WTC11 (cell line): Measurements from ENCODE around the gene MOV10L1. TPM values are rescaled to one million over a fixed set of nuclear protein-coding genes. Genes with fewer than 3 reads are reported as not detected.

Source experiments
- ATAC-seq: fragments of 200-7000 bp; cut with Tn5 transposase; 2 replicates; pipeline ENCODE4 v1.10.0; 2021; ENCODE audit warnings: mild to moderate bottlenecking, moderate library complexity
- CTCF ChIA-PET: fragments of 300-600 bp; sonication (Branson Sonifier 250); formaldehyde crosslinking; loops from one replicate; lab custom pipeline; 2021; ENCODE audit warnings: antibody characterized with exemption; lab: Charles Lee
- POLR2A ChIA-PET: fragments of 350-600 bp; sonication (Branson Sonifier 250); formaldehyde crosslinking; loops from one replicate; lab custom pipeline; 2021; ENCODE audit warnings: antibody characterized with exemption; lab: Charles Lee
- DNase-seq: peaks from one replicate; pipeline ENCODE4 v3.0.0; 2021; ENCODE audit warnings: low spot score
- H3K27ac Mint-ChIP-seq: 2 replicates; pipeline ENCODE4 v1.8.0; 2021; ENCODE audit warnings: mixed read lengths
- H3K27me3 Mint-ChIP-seq: 2 replicates; pipeline ENCODE4 v1.8.0; 2021; ENCODE audit warnings: low read depth, mild to moderate bottlenecking, moderate library complexity, mixed read lengths
- H3K36me3 Mint-ChIP-seq: 2 replicates; pipeline ENCODE4 v1.8.0; 2021; ENCODE audit warnings: mixed read lengths
- H3K4me1 Mint-ChIP-seq: 2 replicates; pipeline ENCODE4 v1.8.0; 2022; ENCODE audit warnings: mixed read lengths
- H3K4me3 Mint-ChIP-seq: 2 replicates; pipeline ENCODE4 v1.8.0; 2021; ENCODE audit warnings: mild to moderate bottlenecking, moderate library complexity, mixed read lengths
- H3K9me3 Mint-ChIP-seq: 2 replicates; pipeline ENCODE4 v1.8.0; 2021; ENCODE audit warnings: mixed read lengths
- ATF2 ChIP-seq: sonication (generic); formaldehyde crosslinking; IDR thresholded peaks from 2 replicates; pipeline ENCODE4 v1.8.1; 2022; ENCODE audit warnings: low read depth, missing genetic modification reagents, borderline replicate concordance
- CBFB ChIP-seq: sonication (generic); formaldehyde crosslinking; IDR thresholded peaks from 2 replicates; pipeline ENCODE4 v1.8.1; 2022; ENCODE audit warnings: mild to moderate bottlenecking, low read depth, missing genetic modification reagents
- E2F1 ChIP-seq: sonication (generic); formaldehyde crosslinking; IDR thresholded peaks from 2 replicates; pipeline ENCODE4 v1.8.0; 2022; ENCODE audit warnings: mild to moderate bottlenecking, missing genetic modification reagents
- E2F5 ChIP-seq: sonication (generic); formaldehyde crosslinking; IDR thresholded peaks from 2 replicates; pipeline ENCODE4 v1.8.1; 2022; ENCODE audit warnings: mild to moderate bottlenecking, moderate library complexity, missing genetic modification reagents
- ELF4 ChIP-seq: sonication (generic); formaldehyde crosslinking; IDR thresholded peaks from 2 replicates; pipeline ENCODE4 v1.8.1; 2022; ENCODE audit warnings: low read depth, mild to moderate bottlenecking, moderate library complexity, missing genetic modification reagents
- EMX1 ChIP-seq: fragments of 250-450 bp; sonication (Bioruptor Pico); IDR thresholded peaks from 2 replicates; pipeline ENCODE4 v1.8.0; 2021; ENCODE audit warnings: mild to moderate bottlenecking
- GTF2I ChIP-seq: fragments of 250-450 bp; sonication (Bioruptor Pico); conservative IDR thresholded peaks from 2 replicates; pipeline ENCODE4 v1.4.0; 2021; ENCODE audit warnings: mild to moderate bottlenecking
- JUN ChIP-seq: sonication (generic); formaldehyde crosslinking; IDR thresholded peaks from 2 replicates; pipeline ENCODE4 v1.8.0; 2023; ENCODE audit warnings: mild to moderate bottlenecking, missing genetic modification reagents
- MYBL2 ChIP-seq: sonication (generic); formaldehyde crosslinking; IDR thresholded peaks from 2 replicates; pipeline ENCODE4 v1.8.1; 2023; ENCODE audit warnings: mild to moderate bottlenecking, moderate library complexity, missing genetic modification reagents
- RELA ChIP-seq: sonication (generic); formaldehyde crosslinking; IDR thresholded peaks from 2 replicates; pipeline ENCODE4 v1.8.1; 2022; ENCODE audit warnings: missing genetic modification reagents, mild to moderate bottlenecking, borderline replicate concordance
- SMAD4 ChIP-seq: sonication (generic); formaldehyde crosslinking; IDR thresholded peaks from 2 replicates; pipeline ENCODE4 v1.8.0; 2022; ENCODE audit warnings: mild to moderate bottlenecking, missing genetic modification reagents
- TCF7 ChIP-seq: sonication (generic); formaldehyde crosslinking; IDR thresholded peaks from 2 replicates; pipeline ENCODE4 v1.8.0; 2022; ENCODE audit warnings: mild to moderate bottlenecking, low read depth, missing genetic modification reagents, moderate library complexity
- ZMAT4 ChIP-seq: fragments of 250-450 bp; sonication (Bioruptor Pico); IDR thresholded peaks from 2 replicates; pipeline ENCODE4 v1.9.0; 2021; ENCODE audit warnings: mild to moderate bottlenecking
- ZNF263 ChIP-seq: sonication (generic); formaldehyde crosslinking; IDR thresholded peaks from 2 replicates; pipeline ENCODE4 v1.8.1; 2022; ENCODE audit warnings: low read depth, mild to moderate bottlenecking, moderate library complexity, missing genetic modification reagents
- ZNF281 ChIP-seq: sonication (generic); formaldehyde crosslinking; IDR thresholded peaks from 2 replicates; pipeline ENCODE4 v1.8.0; 2023; ENCODE audit warnings: mild to moderate bottlenecking, missing genetic modification reagents
- ZNF416 ChIP-seq: fragments of 250-450 bp; sonication (Bioruptor Pico); IDR thresholded peaks from 2 replicates; pipeline ENCODE4 v1.9.0; 2021; ENCODE audit warnings: mild to moderate bottlenecking, inconsistent platforms
- total RNA-seq: library from RNA; stranded (reverse); gene quantifications from 3 replicates; pipeline ENCODE4 v1.2.3, GENCODE V29; 2021
- TF ChIP-seq, protein P1 (sequence below): sonication (generic); formaldehyde crosslinking; IDR thresholded peaks from 2 replicates; pipeline ENCODE4 v1.8.1; 2022; ENCODE audit warnings: mild to moderate bottlenecking, missing genetic modification reagents, moderate library complexity, borderline replicate concordance
- TF ChIP-seq, protein P2 (sequence below): sonication (generic); formaldehyde crosslinking; conservative IDR thresholded peaks from 2 replicates; pipeline ENCODE4 v1.8.1; 2023; ENCODE audit warnings: mild to moderate bottlenecking, low read depth, missing genetic modification reagents, moderate library complexity
- TF ChIP-seq, protein P3 (sequence below): fragments of 250-450 bp; sonication (Bioruptor Pico); IDR thresholded peaks from 2 replicates; pipeline ENCODE4 v2.1.2; 2022; ENCODE audit warnings: mild to moderate bottlenecking, moderate library complexity
- TF ChIP-seq, protein P4 (sequence below): sonication (generic); formaldehyde crosslinking; IDR thresholded peaks from 2 replicates; pipeline ENCODE4 v1.8.0; 2022; ENCODE audit warnings: mild to moderate bottlenecking, missing genetic modification reagents

Gene MOV10L1
- total RNA-seq, 1 experiment from 2014 or later, result not detected

- no peaks in the 10 kb centered on the region for H3K27me3 Mint-ChIP-seq
- peaks cover 12% of the 10 kb centered on the region for H3K4me1 Mint-ChIP-seq
- ChIA-PET POLR2A (no interaction called here), CTCF (no interaction called here)
- H3K36me3 Mint-ChIP-seq, result peaks cover 14% of the 10 kb centered on the region
- ATAC-seq (no peak), DNase-seq (no peak)
- TF ChIP-seq E2F1 (CRISPR knock-in tag), result no peak
- no peak for TF ChIP-seq EMX1 (CRISPR knock-in tag)
- TF ChIP-seq JUN (CRISPR knock-in tag), result no peak
- TF ChIP-seq CBFB (CRISPR knock-in tag), result no peak
- TF ChIP-seq ZMAT4 (CRISPR knock-in tag), result no peak
- TF ChIP-seq, protein P1, sequence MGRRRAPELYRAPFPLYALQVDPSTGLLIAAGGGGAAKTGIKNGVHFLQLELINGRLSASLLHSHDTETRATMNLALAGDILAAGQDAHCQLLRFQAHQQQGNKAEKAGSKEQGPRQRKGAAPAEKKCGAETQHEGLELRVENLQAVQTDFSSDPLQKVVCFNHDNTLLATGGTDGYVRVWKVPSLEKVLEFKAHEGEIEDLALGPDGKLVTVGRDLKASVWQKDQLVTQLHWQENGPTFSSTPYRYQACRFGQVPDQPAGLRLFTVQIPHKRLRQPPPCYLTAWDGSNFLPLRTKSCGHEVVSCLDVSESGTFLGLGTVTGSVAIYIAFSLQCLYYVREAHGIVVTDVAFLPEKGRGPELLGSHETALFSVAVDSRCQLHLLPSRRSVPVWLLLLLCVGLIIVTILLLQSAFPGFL (CRISPR knock-in tag), result no peak
- no peak for TF ChIP-seq ZNF263 (CRISPR knock-in tag)
- no peak for TF ChIP-seq SMAD4 (CRISPR knock-in tag)
- no peak for TF ChIP-seq RELA (CRISPR knock-in tag)
- no peak for TF ChIP-seq ATF2 (CRISPR knock-in tag)
- TF ChIP-seq ZNF281 (CRISPR knock-in tag), result no peak
- TF ChIP-seq ELF4 (CRISPR knock-in tag), result no peak
- TF ChIP-seq, protein P2, sequence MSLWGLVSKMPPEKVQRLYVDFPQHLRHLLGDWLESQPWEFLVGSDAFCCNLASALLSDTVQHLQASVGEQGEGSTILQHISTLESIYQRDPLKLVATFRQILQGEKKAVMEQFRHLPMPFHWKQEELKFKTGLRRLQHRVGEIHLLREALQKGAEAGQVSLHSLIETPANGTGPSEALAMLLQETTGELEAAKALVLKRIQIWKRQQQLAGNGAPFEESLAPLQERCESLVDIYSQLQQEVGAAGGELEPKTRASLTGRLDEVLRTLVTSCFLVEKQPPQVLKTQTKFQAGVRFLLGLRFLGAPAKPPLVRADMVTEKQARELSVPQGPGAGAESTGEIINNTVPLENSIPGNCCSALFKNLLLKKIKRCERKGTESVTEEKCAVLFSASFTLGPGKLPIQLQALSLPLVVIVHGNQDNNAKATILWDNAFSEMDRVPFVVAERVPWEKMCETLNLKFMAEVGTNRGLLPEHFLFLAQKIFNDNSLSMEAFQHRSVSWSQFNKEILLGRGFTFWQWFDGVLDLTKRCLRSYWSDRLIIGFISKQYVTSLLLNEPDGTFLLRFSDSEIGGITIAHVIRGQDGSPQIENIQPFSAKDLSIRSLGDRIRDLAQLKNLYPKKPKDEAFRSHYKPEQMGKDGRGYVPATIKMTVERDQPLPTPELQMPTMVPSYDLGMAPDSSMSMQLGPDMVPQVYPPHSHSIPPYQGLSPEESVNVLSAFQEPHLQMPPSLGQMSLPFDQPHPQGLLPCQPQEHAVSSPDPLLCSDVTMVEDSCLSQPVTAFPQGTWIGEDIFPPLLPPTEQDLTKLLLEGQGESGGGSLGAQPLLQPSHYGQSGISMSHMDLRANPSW, result no peak
- no peak for TF ChIP-seq ZNF416 (CRISPR knock-in tag)
- TF ChIP-seq TCF7, result no peak
- no peak for TF ChIP-seq E2F5 (CRISPR knock-in tag)
- TF ChIP-seq, protein P3, sequence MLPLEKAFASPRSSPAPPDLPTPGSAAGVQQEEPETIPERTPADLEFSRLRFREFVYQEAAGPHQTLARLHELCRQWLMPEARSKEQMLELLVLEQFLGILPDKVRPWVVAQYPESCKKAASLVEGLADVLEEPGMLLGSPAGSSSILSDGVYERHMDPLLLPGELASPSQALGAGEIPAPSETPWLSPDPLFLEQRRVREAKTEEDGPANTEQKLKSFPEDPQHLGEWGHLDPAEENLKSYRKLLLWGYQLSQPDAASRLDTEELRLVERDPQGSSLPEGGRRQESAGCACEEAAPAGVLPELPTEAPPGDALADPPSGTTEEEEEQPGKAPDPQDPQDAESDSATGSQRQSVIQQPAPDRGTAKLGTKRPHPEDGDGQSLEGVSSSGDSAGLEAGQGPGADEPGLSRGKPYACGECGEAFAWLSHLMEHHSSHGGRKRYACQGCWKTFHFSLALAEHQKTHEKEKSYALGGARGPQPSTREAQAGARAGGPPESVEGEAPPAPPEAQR (CRISPR knock-in tag), result no peak
- TF ChIP-seq MYBL2 (CRISPR knock-in tag), result no peak
- no peak for TF ChIP-seq GTF2I (CRISPR knock-in tag)
- TF ChIP-seq, protein P4, sequence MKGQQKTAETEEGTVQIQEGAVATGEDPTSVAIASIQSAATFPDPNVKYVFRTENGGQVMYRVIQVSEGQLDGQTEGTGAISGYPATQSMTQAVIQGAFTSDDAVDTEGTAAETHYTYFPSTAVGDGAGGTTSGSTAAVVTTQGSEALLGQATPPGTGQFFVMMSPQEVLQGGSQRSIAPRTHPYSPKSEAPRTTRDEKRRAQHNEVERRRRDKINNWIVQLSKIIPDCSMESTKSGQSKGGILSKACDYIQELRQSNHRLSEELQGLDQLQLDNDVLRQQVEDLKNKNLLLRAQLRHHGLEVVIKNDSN (CRISPR knock-in tag), result no peak
- H3K4me3 Mint-ChIP-seq, result no peak overlapping the region
- peaks cover 4% of the 10 kb centered on the region; the same call in 1 of the 2 replicates for H3K9me3 Mint-ChIP-seq
- no peak overlapping the region for H3K27ac Mint-ChIP-seq
Measured at GRCh38 chr22:50203288-50203687, 113.5 kb downstream of the MOV10L1 start.
